ENCODE results near the gene SPOCK1. TPM values are rescaled to one million over a fixed set of nuclear protein-coding genes. Genes with fewer than 3 reads are reported as not detected.

Gene SPOCK1
- total and polyA plus RNA-seq, 4 donors, result 0.48 to 4.5 (median 0.69) TPM

- H3K9ac ChIP-seq (ENCODE audit: insufficient read depth in 1 of 2, low read length in 2 of 2), result no peak overlapping the region
- no peaks in the 10 kb centered on the region for H3K9me3 ChIP-seq (ENCODE audit: control insufficient read depth in 4 of 4, insufficient read depth in 3 of 4, low read length in 3 of 4)
- no peak overlapping the region for H3K27ac ChIP-seq (ENCODE audit: low read depth in 1 of 2, low read length in 1 of 2)
- no peaks in the 10 kb centered on the region for H3K4me1 ChIP-seq (ENCODE audit: control insufficient read depth in 5 of 5, insufficient read depth in 5 of 5, low read length in 5 of 5)
- H3K4me3 ChIP-seq, result no peak overlapping the region
- no peak for ATAC-seq (ENCODE audit: insufficient read depth, low FRiP score)
- no peak for TF ChIP-seq CTCF (IDR thresholded peaks at IDR 0.05; ENCODE audit: control extremely low read depth, extremely low read depth)
- H3K27me3 ChIP-seq (ENCODE audit: control insufficient read depth in 3 of 3, insufficient read depth in 3 of 3, low read length in 2 of 3), result peaks cover 0 to 35% (median 9%) of the 10 kb centered on the region in 3 donors
- no peak for DNase-seq
- 84 to 86% methylated on average over 2 of the region's 2 CpGs for WGBS, 2 donors
- H3K36me3 ChIP-seq (ENCODE audit: control insufficient read depth in 4 of 4, insufficient read depth in 4 of 4, low read length in 4 of 4), result no peaks in the 10 kb centered on the region
These were observed 323.0 kb downstream of the SPOCK1 start for GRCh38 chr5:137176126-137176525.

- 85 to 89% methylated on average over 3 of the region's 3 CpGs for WGBS, 2 donors
- Histone ChIP-seq H3K4me3 (no peak overlapping the region), H3K27ac (ENCODE audit: low read depth in 1 of 2, low read length in 1 of 2) (no peak overlapping the region), H3K4me1 (ENCODE audit: control insufficient read depth in 5 of 5, insufficient read depth in 5 of 5, low read length in 5 of 5) (no peaks in the 10 kb centered on the region), H3K9me3 (ENCODE audit: control insufficient read depth in 4 of 4, insufficient read depth in 3 of 4, low read length in 3 of 4) (no peaks in the 10 kb centered on the region), H3K9ac (ENCODE audit: insufficient read depth in 1 of 2, low read length in 2 of 2) (no peak overlapping the region), H3K36me3 (ENCODE audit: control insufficient read depth in 4 of 4, insufficient read depth in 4 of 4, low read length in 4 of 4) (no peaks in the 10 kb centered on the region), H3K27me3 (ENCODE audit: control insufficient read depth in 3 of 3, insufficient read depth in 3 of 3, low read length in 2 of 3) (peaks cover 0 to 24% (median 9%) of the 10 kb centered on the region in 3 donors)
- TF ChIP-seq CTCF (IDR thresholded peaks at IDR 0.05; ENCODE audit: control extremely low read depth, extremely low read depth), result no peak
- ATAC-seq (ENCODE audit: insufficient read depth, low FRiP score), result no peak
- no peak for DNase-seq
These were observed 324.9 kb downstream of the SPOCK1 start for GRCh38 chr5:137174196-137174595.

DNA sequence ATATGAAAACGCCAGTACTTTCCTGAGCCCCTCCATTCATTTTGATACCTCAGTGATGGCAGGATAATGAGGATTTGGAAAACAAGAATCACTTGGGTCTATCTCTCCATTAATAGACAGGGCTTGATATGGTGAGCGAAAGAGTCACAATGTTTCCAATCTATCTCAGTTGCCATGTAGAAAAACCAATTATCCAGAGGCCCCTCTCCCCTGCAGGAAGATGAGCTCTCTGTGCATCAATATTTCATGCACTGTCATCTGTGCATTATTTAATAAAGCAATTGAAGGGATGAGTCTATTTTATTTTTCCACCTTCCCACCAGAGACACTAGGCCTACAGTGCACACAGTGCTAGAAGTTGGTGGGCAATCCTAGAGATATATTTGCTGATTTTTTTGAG lies 326.9 kb downstream of the SPOCK1 start:
- WGBS, 2 donors, result 65 to 90% methylated on average over 2 of the region's 2 CpGs

More for the DNA sequence above, 326.9 kb downstream of the SPOCK1 start:
- Histone ChIP-seq H3K27me3 (ENCODE audit: control insufficient read depth in 3 of 3, insufficient read depth in 3 of 3, low read length in 2 of 3) (peaks cover 0 to 23% (median 4%) of the 10 kb centered on the region in 3 donors), H3K9ac (ENCODE audit: insufficient read depth in 1 of 2, low read length in 2 of 2) (no peak overlapping the region), H3K27ac (ENCODE audit: low read depth in 1 of 2, low read length in 1 of 2) (no peak overlapping the region), H3K4me1 (ENCODE audit: control insufficient read depth in 5 of 5, insufficient read depth in 5 of 5, low read length in 5 of 5) (no peaks in the 10 kb centered on the region), H3K9me3 (ENCODE audit: control insufficient read depth in 4 of 4, insufficient read depth in 3 of 4, low read length in 3 of 4) (no peaks in the 10 kb centered on the region), H3K4me3 (no peak overlapping the region), H3K36me3 (ENCODE audit: control insufficient read depth in 4 of 4, insufficient read depth in 4 of 4, low read length in 4 of 4) (no peaks in the 10 kb centered on the region)
- no peak for TF ChIP-seq CTCF (IDR thresholded peaks at IDR 0.05; ENCODE audit: control extremely low read depth, extremely low read depth)
- no peak for DNase-seq
- ATAC-seq (ENCODE audit: insufficient read depth, low FRiP score), result no peak
